HEK293 (cell line): Measurements from ENCODE around the gene FCN1.

ENCODE experiments used
- BCL11B ChIP-seq: fragments of 450-650 bp; formaldehyde crosslinking; IDR thresholded peaks from 2 replicates; pipeline ENCODE4 v1.5.1; 2016; ENCODE audit warnings: low read depth, missing biosample characterization, missing genetic modification characterization
- GLIS1 ChIP-seq: fragments of 450-650 bp; formaldehyde crosslinking; IDR thresholded peaks from 2 replicates; pipeline ENCODE4 v1.5.1; 2016; ENCODE audit warnings: missing biosample characterization, missing genetic modification characterization
- KLF9 ChIP-seq: fragments of 450-650 bp; formaldehyde crosslinking; IDR thresholded peaks from 2 replicates; pipeline ENCODE4 v1.5.1; 2016; ENCODE audit warnings: missing biosample characterization, missing genetic modification characterization, low read depth
- MZF1 ChIP-seq: fragments of 450-650 bp; formaldehyde crosslinking; IDR thresholded peaks from 2 replicates; pipeline ENCODE4 v1.5.1; 2017; ENCODE audit warnings: missing biosample characterization, missing genetic modification characterization, borderline replicate concordance
- OVOL3 ChIP-seq: fragments of 450-650 bp; formaldehyde crosslinking; IDR thresholded peaks from 2 replicates; pipeline ENCODE4 v1.5.1; 2016; ENCODE audit warnings: missing biosample characterization, missing genetic modification characterization
- WT1 ChIP-seq: fragments of 450-650 bp; formaldehyde crosslinking; IDR thresholded peaks from 2 replicates; pipeline ENCODE4 v1.5.1; 2016; ENCODE audit warnings: missing biosample characterization, missing genetic modification characterization
- YY1 ChIP-seq: fragments of 450-650 bp; formaldehyde crosslinking; IDR thresholded peaks from 2 replicates; pipeline ENCODE4 v1.5.1; 2018; ENCODE audit warnings: missing biosample characterization, missing genetic modification characterization
- ZBTB17 ChIP-seq: fragments of 450-650 bp; formaldehyde crosslinking; IDR thresholded peaks from 2 replicates; pipeline ENCODE4 v1.5.1; 2016; ENCODE audit warnings: missing biosample characterization, missing genetic modification characterization
- ZFP3 ChIP-seq: fragments of 450-650 bp; formaldehyde crosslinking; IDR thresholded peaks from 2 replicates; pipeline ENCODE4 v1.5.1; 2016; ENCODE audit warnings: low read depth, missing biosample characterization, missing genetic modification characterization
- ZIC2 ChIP-seq: fragments of 450-650 bp; formaldehyde crosslinking; IDR thresholded peaks from 2 replicates; pipeline ENCODE4 v1.5.1; 2016; ENCODE audit warnings: missing biosample characterization, missing genetic modification characterization
- ZNF114 ChIP-seq: fragments of 450-650 bp; formaldehyde crosslinking; IDR thresholded peaks from 2 replicates; pipeline ENCODE4 v1.5.0; 2017; ENCODE audit warnings: missing biosample characterization, missing genetic modification characterization
- ZNF140 ChIP-seq: fragments of 450-650 bp; formaldehyde crosslinking; IDR thresholded peaks from 2 replicates; pipeline ENCODE4 v1.5.1; 2016; ENCODE audit warnings: missing biosample characterization, missing genetic modification characterization
- ZNF157 ChIP-seq: fragments of 450-650 bp; formaldehyde crosslinking; IDR thresholded peaks from 2 replicates; pipeline ENCODE4 v1.5.1; 2016; ENCODE audit warnings: missing biosample characterization, missing genetic modification characterization
- ZNF292 ChIP-seq: fragments of 450-650 bp; formaldehyde crosslinking; IDR thresholded peaks from 2 replicates; pipeline ENCODE4 v1.5.1; 2016; ENCODE audit warnings: low read depth, missing biosample characterization, missing genetic modification characterization, borderline replicate concordance
- ZNF350 ChIP-seq: fragments of 450-650 bp; formaldehyde crosslinking; IDR thresholded peaks from 2 replicates; pipeline ENCODE4 v1.5.0; 2017; ENCODE audit warnings: missing biosample characterization, mild to moderate bottlenecking, missing genetic modification characterization
- ZNF354C ChIP-seq: fragments of 450-650 bp; formaldehyde crosslinking; IDR thresholded peaks from 2 replicates; pipeline ENCODE4 v1.5.1; 2016; ENCODE audit warnings: missing biosample characterization, missing genetic modification characterization, low read depth, borderline replicate concordance
- ZNF416 ChIP-seq: fragments of 450-650 bp; formaldehyde crosslinking; IDR thresholded peaks from 2 replicates; pipeline ENCODE4 v1.5.1; 2016; ENCODE audit warnings: missing biosample characterization, missing genetic modification characterization
- ZNF423 ChIP-seq: fragments of 450-650 bp; formaldehyde crosslinking; IDR thresholded peaks from 2 replicates; pipeline ENCODE4 v1.5.1; 2016; ENCODE audit warnings: missing biosample characterization, missing genetic modification characterization
- ZNF473 ChIP-seq: fragments of 450-650 bp; formaldehyde crosslinking; IDR thresholded peaks from 2 replicates; pipeline ENCODE4 v1.5.1; 2017; ENCODE audit warnings: missing biosample characterization, missing genetic modification characterization
- ZNF514 ChIP-seq: fragments of 450-650 bp; formaldehyde crosslinking; IDR thresholded peaks from 2 replicates; pipeline ENCODE4 v1.5.1; 2016; ENCODE audit warnings: missing biosample characterization, missing genetic modification characterization
- ZNF529 ChIP-seq: fragments of 450-650 bp; formaldehyde crosslinking; IDR thresholded peaks from 2 replicates; pipeline ENCODE4 v1.5.1; 2017; ENCODE audit warnings: missing genetic modification characterization, missing biosample characterization; ENCODE audit not compliant: insufficient replicate concordance
- ZNF548 ChIP-seq: fragments of 450-650 bp; formaldehyde crosslinking; IDR thresholded peaks from 2 replicates; pipeline ENCODE4 v1.5.1; 2016; ENCODE audit warnings: missing biosample characterization, missing genetic modification characterization
- ZNF621 ChIP-seq: fragments of 450-650 bp; formaldehyde crosslinking; IDR thresholded peaks from 2 replicates; pipeline ENCODE4 v1.5.1; 2017; ENCODE audit warnings: missing biosample characterization, missing genetic modification characterization
- ZNF624 ChIP-seq: fragments of 450-650 bp; formaldehyde crosslinking; IDR thresholded peaks from 2 replicates; pipeline ENCODE4 v1.5.1; 2017; ENCODE audit warnings: missing biosample characterization, missing genetic modification characterization
- ZNF658 ChIP-seq: fragments of 450-650 bp; formaldehyde crosslinking; IDR thresholded peaks from 2 replicates; pipeline ENCODE4; 2016; ENCODE audit warnings: missing biosample characterization, missing genetic modification characterization
- ZNF664 ChIP-seq: fragments of 450-650 bp; formaldehyde crosslinking; IDR thresholded peaks from 2 replicates; pipeline ENCODE4 v1.5.1; 2016; ENCODE audit warnings: missing biosample characterization, missing genetic modification characterization
- ZNF670 ChIP-seq: fragments of 450-650 bp; formaldehyde crosslinking; IDR thresholded peaks from 2 replicates; pipeline ENCODE4 v1.5.1; 2016; ENCODE audit warnings: missing biosample characterization, missing genetic modification characterization, low read depth
- ZNF830 ChIP-seq: fragments of 450-650 bp; IDR thresholded peaks from 2 replicates; pipeline ENCODE4 v1.5.0; 2018; ENCODE audit warnings: missing biosample characterization, missing genetic modification characterization, low read depth, mild to moderate bottlenecking, moderate library complexity
- TF ChIP-seq, protein P1 (sequence below): fragments of 450-650 bp; formaldehyde crosslinking; IDR thresholded peaks from 2 replicates; pipeline ENCODE4 v1.5.1; 2016; ENCODE audit warnings: missing biosample characterization, missing genetic modification characterization
- TF ChIP-seq, protein P2 (sequence below): fragments of 450-650 bp; formaldehyde crosslinking; IDR thresholded peaks from 2 replicates; pipeline ENCODE4 v1.5.1; 2016; ENCODE audit warnings: missing biosample characterization, missing genetic modification characterization
- TF ChIP-seq, protein P3 (sequence below): fragments of 450-650 bp; formaldehyde crosslinking; IDR thresholded peaks from 2 replicates; pipeline ENCODE4 v1.5.1; 2017; ENCODE audit warnings: missing biosample characterization, missing genetic modification characterization
- TF ChIP-seq, protein P4 (sequence below): fragments of 450-650 bp; formaldehyde crosslinking; IDR thresholded peaks from 2 replicates; pipeline ENCODE4 v1.5.1; 2016; ENCODE audit warnings: missing biosample characterization, missing genetic modification characterization
- TF ChIP-seq, protein P5 (sequence below): fragments of 450-650 bp; formaldehyde crosslinking; IDR thresholded peaks from 2 replicates; pipeline ENCODE4 v1.5.1; 2016; ENCODE audit warnings: missing biosample characterization, missing genetic modification characterization

The FCN1 gene

DNA sequence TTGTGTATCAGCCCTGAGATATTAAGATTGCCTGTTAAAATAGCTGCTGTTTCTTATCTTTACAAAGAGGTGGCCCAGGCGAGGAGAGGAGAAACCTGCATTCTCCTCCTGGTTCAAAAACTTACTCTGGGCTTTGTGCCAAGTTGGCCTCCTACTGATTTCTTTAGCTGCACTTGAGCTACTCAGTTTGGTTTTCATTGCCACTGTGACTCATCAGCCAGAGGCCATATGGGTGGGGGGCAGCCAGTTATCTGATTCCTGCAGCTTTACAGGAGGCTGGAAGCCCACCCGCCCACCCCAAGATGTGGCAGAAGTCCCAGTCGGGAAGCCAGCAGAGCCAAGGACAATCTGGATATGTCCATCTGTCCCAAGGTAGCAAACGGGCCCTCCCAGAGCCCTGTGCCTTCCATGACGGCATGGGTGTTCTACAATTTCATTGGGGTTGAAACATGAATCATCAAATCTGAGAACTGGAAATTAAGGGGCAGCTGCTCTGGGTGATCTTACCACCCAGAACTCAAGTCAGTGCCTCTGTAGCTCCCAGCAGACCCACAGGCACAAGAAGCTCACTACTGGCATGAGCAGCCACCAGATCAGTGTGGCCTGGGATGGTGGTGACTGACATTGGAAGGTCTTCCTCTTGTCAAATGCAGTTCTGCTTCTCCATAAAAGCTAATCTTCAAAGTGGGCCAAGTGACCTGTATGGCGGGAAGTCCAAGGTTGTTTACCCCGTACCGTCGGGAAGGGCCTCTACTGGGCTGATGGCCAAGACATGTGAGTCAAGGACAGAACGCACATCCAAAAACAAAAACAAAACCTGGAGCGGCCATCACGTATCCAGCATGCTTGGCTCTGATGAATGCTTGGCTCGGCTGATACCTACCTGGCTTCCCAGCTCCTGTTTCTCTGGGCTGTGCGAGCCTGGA is 21.5 kb downstream of the FCN1 start (continued):
- TF ChIP-seq, protein P1, sequence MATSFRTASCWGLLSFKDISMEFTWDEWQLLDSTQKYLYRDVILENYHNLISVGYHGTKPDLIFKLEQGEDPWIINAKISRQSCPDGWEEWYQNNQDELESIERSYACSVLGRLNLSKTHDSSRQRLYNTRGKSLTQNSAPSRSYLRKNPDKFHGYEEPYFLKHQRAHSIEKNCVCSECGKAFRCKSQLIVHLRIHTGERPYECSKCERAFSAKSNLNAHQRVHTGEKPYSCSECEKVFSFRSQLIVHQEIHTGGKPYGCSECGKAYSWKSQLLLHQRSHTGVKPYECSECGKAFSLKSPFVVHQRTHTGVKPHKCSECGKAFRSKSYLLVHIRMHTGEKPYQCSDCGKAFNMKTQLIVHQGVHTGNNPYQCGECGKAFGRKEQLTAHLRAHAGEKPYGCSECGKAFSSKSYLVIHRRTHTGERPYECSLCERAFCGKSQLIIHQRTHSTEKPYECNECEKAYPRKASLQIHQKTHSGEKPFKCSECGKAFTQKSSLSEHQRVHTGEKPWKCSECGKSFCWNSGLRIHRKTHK (tag by site-specific recombination) = no peak
- TF ChIP-seq ZNF350 (tag by site-specific recombination) = 0 out of 2 replicates have a peak, but pooled peaks have one; percentile 26
- no peak for TF ChIP-seq WT1 (tag by site-specific recombination)
- TF ChIP-seq BCL11B = no peak
- TF ChIP-seq, protein P2, sequence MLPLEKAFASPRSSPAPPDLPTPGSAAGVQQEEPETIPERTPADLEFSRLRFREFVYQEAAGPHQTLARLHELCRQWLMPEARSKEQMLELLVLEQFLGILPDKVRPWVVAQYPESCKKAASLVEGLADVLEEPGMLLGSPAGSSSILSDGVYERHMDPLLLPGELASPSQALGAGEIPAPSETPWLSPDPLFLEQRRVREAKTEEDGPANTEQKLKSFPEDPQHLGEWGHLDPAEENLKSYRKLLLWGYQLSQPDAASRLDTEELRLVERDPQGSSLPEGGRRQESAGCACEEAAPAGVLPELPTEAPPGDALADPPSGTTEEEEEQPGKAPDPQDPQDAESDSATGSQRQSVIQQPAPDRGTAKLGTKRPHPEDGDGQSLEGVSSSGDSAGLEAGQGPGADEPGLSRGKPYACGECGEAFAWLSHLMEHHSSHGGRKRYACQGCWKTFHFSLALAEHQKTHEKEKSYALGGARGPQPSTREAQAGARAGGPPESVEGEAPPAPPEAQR (tag by site-specific recombination) = 0 out of 2 replicates have a peak, but pooled peaks have one; percentile 45
- TF ChIP-seq ZNF140 (tag by site-specific recombination) = no peak
- TF ChIP-seq OVOL3 (tag by site-specific recombination) = no peak
- no peak for TF ChIP-seq ZNF670 (tag by site-specific recombination)
- peak; percentile 74 for TF ChIP-seq GLIS1
- TF ChIP-seq ZNF664 (tag by site-specific recombination) = no peak
- no peak for TF ChIP-seq ZNF416 (tag by site-specific recombination)
- TF ChIP-seq ZNF292 (tag by site-specific recombination) = no peak
- no peak for TF ChIP-seq ZNF529 (tag by site-specific recombination)
- TF ChIP-seq ZNF514 = no peak
- no peak for TF ChIP-seq ZNF624 (tag by site-specific recombination)
- TF ChIP-seq ZNF157 (tag by site-specific recombination) = no peak
- TF ChIP-seq ZIC2 (tag by site-specific recombination) = peak; percentile 48; the same call in 1 of the 2 replicates
- no peak for TF ChIP-seq MZF1
- no peak for TF ChIP-seq ZNF548 (tag by site-specific recombination)
- TF ChIP-seq ZBTB17 (tag by site-specific recombination) = peak; percentile 81
- no peak for TF ChIP-seq ZNF354C (tag by site-specific recombination)
- no peak for TF ChIP-seq YY1 (tag by site-specific recombination)
- no peak for TF ChIP-seq KLF9
- no peak for TF ChIP-seq ZNF658
- TF ChIP-seq ZNF621 (tag by site-specific recombination) = no peak
- TF ChIP-seq, protein P3, sequence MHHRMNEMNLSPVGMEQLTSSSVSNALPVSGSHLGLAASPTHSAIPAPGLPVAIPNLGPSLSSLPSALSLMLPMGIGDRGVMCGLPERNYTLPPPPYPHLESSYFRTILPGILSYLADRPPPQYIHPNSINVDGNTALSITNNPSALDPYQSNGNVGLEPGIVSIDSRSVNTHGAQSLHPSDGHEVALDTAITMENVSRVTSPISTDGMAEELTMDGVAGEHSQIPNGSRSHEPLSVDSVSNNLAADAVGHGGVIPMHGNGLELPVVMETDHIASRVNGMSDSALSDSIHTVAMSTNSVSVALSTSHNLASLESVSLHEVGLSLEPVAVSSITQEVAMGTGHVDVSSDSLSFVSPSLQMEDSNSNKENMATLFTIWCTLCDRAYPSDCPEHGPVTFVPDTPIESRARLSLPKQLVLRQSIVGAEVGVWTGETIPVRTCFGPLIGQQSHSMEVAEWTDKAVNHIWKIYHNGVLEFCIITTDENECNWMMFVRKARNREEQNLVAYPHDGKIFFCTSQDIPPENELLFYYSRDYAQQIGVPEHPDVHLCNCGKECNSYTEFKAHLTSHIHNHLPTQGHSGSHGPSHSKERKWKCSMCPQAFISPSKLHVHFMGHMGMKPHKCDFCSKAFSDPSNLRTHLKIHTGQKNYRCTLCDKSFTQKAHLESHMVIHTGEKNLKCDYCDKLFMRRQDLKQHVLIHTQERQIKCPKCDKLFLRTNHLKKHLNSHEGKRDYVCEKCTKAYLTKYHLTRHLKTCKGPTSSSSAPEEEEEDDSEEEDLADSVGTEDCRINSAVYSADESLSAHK = peak; percentile 23; the same call in 1 of the 2 replicates
- TF ChIP-seq ZFP3 = no peak
- no peak for TF ChIP-seq ZNF114 (tag by site-specific recombination)
- TF ChIP-seq, protein P4, sequence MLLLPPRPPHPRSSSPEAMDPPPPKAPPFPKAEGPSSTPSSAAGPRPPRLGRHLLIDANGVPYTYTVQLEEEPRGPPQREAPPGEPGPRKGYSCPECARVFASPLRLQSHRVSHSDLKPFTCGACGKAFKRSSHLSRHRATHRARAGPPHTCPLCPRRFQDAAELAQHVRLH (tag by site-specific recombination) = peak; percentile 50; the same call in 1 of the 2 replicates
- no peak for TF ChIP-seq ZNF423 (tag by site-specific recombination)
- TF ChIP-seq, protein P5, sequence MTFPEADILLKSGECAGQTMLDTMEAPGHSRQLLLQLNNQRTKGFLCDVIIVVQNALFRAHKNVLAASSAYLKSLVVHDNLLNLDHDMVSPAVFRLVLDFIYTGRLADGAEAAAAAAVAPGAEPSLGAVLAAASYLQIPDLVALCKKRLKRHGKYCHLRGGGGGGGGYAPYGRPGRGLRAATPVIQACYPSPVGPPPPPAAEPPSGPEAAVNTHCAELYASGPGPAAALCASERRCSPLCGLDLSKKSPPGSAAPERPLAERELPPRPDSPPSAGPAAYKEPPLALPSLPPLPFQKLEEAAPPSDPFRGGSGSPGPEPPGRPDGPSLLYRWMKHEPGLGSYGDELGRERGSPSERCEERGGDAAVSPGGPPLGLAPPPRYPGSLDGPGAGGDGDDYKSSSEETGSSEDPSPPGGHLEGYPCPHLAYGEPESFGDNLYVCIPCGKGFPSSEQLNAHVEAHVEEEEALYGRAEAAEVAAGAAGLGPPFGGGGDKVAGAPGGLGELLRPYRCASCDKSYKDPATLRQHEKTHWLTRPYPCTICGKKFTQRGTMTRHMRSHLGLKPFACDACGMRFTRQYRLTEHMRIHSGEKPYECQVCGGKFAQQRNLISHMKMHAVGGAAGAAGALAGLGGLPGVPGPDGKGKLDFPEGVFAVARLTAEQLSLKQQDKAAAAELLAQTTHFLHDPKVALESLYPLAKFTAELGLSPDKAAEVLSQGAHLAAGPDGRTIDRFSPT (tag by site-specific recombination) = no peak
- no peak for TF ChIP-seq ZNF830 (tag by site-specific recombination)
- TF ChIP-seq ZNF473 (tag by site-specific recombination) = no peak
